Upper lobe of left lung (tissue), 4 donors: ENCODE data around the gene USP4.

Experiments used
- CTCF ChIP-seq, 6 experiments: fragments of 450-650 bp in 4 of 6; fragments of 200-600 bp in 2 of 6; sonication (generic) in 2 of 6; IDR thresholded peaks; one replicate each; pipeline ENCODE4 v1.5.1; 2016 to 2019; ENCODE audit warnings: antibody characterized with exemption in 6 of 6
- EP300 ChIP-seq, 4 donors: sonication (generic); formaldehyde crosslinking; IDR thresholded peaks; one replicate each; pipeline ENCODE4 v1.5.1; 2017; ENCODE audit warnings: antibody characterized with exemption in 4 of 4, control low read depth in 2 of 4
- POLR2A ChIP-seq, 4 donors: fragments of 450-650 bp; IDR thresholded peaks; one replicate each; pipeline ENCODE4 v1.5.1; 2016 to 2017; ENCODE audit warnings: antibody characterized with exemption in 4 of 4, mild to moderate bottlenecking in 2 of 4

DNA sequence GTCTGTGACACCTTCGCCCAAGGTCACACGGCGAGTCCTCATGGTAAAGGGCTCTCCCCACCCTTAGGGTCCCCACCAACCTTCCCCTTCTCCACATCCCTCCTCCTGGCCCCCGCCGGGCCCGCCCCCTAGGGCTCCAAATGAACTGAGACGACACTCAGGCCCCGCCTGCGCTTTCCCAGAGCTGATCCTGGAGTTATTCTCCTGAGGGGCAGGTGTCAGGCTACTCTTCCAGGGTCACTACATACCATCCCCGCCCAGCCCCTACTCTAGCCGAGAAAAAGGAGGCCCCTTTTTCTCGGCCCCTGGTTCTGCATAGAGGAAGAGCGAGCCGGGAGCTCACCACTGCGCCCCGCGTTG, 292 bp downstream of the USP4 start:
- TF ChIP-seq CTCF (IDR thresholded peaks at IDR 0.05) (no peak), POLR2A (IDR thresholded peaks at IDR 0.05) (no peak), EP300 (IDR thresholded peaks at IDR 0.05) (no peak)
